Measurements from ENCODE around the gene PHACTR2. TPM values are rescaled to one million over a fixed set of nuclear protein-coding genes. Genes with fewer than 3 reads are reported as not detected.

The PHACTR2 gene
- total RNA-seq, 1 experiment from 2014 or later, result 39.8 TPM

- Histone ChIP-seq H3K4me3 (no peak overlapping the region), H3K79me2 (ENCODE audit: low read depth) (no peaks in the 10 kb centered on the region), H3K4me1 (replicated peaks; ENCODE audit: insufficient read depth) (no peaks in the 10 kb centered on the region), H3F3A (ENCODE audit: insufficient read depth, low read depth) (no peaks in the 10 kb centered on the region), H3K27me3 (ENCODE audit: insufficient read depth, low read depth) (no peaks in the 10 kb centered on the region), H2AFZ (no peak overlapping the region), H3K9me3 (ENCODE audit: insufficient read depth, low read depth) (no peaks in the 10 kb centered on the region), H4K20me1 (ENCODE audit: insufficient read depth) (no peaks in the 10 kb centered on the region), H3K4me2 (no peak overlapping the region), H3K36me3 (ENCODE audit: low read depth) (0 out of 2 replicates have a peak, but pooled peaks cover 2% of the 10 kb centered on the region), H3K27ac (no peak overlapping the region), H3K9me2 (ENCODE audit: insufficient read depth) (no peaks in the 10 kb centered on the region)
- BruUV-seq (replicated peaks), result no TSS peak
- no peak for DNase-seq
- ChIA-PET CTCF (no interaction called here), POLR2A (ENCODE audit: unreplicated experiment) (interaction anchor here (0.7 to 0.8 kb wide), 2 partner anchors 36 to 76 kb away, joined by 4 to 8 read pairs; no protein-coding TSS in a partner anchor)
- intact Hi-C loops (cut with micrococcal nuclease; ENCODE audit: unreplicated experiment), result no loop called here
- TF ChIP-seq EZH2 (IDR thresholded peaks at IDR 0.05; ENCODE audit: low read depth), result no peak
- TF ChIP-seq, protein P1, sequence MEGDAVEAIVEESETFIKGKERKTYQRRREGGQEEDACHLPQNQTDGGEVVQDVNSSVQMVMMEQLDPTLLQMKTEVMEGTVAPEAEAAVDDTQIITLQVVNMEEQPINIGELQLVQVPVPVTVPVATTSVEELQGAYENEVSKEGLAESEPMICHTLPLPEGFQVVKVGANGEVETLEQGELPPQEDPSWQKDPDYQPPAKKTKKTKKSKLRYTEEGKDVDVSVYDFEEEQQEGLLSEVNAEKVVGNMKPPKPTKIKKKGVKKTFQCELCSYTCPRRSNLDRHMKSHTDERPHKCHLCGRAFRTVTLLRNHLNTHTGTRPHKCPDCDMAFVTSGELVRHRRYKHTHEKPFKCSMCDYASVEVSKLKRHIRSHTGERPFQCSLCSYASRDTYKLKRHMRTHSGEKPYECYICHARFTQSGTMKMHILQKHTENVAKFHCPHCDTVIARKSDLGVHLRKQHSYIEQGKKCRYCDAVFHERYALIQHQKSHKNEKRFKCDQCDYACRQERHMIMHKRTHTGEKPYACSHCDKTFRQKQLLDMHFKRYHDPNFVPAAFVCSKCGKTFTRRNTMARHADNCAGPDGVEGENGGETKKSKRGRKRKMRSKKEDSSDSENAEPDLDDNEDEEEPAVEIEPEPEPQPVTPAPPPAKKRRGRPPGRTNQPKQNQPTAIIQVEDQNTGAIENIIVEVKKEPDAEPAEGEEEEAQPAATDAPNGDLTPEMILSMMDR (conservative IDR thresholded peaks at IDR 0.05), result no peak
Observed at GRCh38 chr6:143806282-143807102, 128.7 kb downstream of the PHACTR2 start.

GRCh38 chr6:143807103-143807772 is 129.5 kb downstream of the PHACTR2 start:
- POLR2A ChIA-PET (ENCODE audit: unreplicated experiment), result interaction anchor here (0.7 kb wide), 1 partner anchor 36 kb away, joined by 4 read pairs; no protein-coding TSS in a partner anchor
- no peaks in the 10 kb centered on the region for H3K4me1 ChIP-seq (replicated peaks; ENCODE audit: insufficient read depth)
- no peaks in the 10 kb centered on the region for H3K79me2 ChIP-seq (ENCODE audit: low read depth)
- H3K27ac ChIP-seq, result no peak overlapping the region
- TF ChIP-seq EZH2 (IDR thresholded peaks at IDR 0.05; ENCODE audit: low read depth), result no peak
- TF ChIP-seq, protein P1 (conservative IDR thresholded peaks at IDR 0.05), result no peak
- H4K20me1 ChIP-seq (ENCODE audit: insufficient read depth), result no peaks in the 10 kb centered on the region
- no peak for DNase-seq
- H3K4me2 ChIP-seq, result no peak overlapping the region
- H2AFZ ChIP-seq, result no peak overlapping the region
- H3K9me2 ChIP-seq (ENCODE audit: insufficient read depth), result no peaks in the 10 kb centered on the region
- H3K27me3 ChIP-seq (ENCODE audit: insufficient read depth, low read depth), result no peaks in the 10 kb centered on the region
- CTCF ChIA-PET, result no interaction called here
- H3K9me3 ChIP-seq (ENCODE audit: insufficient read depth, low read depth), result no peaks in the 10 kb centered on the region
- 0 out of 2 replicates have a peak, but pooled peaks cover 2% of the 10 kb centered on the region for H3K36me3 ChIP-seq (ENCODE audit: low read depth)
- H3F3A ChIP-seq (ENCODE audit: insufficient read depth, low read depth), result no peaks in the 10 kb centered on the region
- no TSS peak for BruUV-seq (replicated peaks)
- intact Hi-C loops (cut with micrococcal nuclease; ENCODE audit: unreplicated experiment), result no loop called here
- no peak overlapping the region for H3K4me3 ChIP-seq

DNA sequence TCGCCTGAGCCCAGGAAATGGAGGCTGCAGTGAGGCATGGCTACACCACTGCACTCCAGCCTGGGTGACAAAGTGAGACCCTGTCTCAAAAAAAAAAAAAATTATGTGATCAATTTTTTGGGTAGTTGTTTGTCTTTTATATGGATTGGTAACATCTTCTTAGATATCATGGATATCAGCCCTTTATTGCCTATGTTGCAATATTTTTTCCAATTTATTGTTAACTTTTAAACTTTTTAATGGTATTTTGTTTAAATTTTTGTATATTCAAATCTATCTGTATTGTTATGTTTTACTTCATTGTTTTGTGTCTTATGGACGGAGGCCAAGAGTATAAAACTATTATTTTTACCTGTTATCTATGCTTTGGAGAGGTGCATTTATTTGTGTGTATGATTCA is 133.0 kb downstream of the PHACTR2 start:
- Histone ChIP-seq H3K4me1 (replicated peaks; ENCODE audit: insufficient read depth) (no peaks in the 10 kb centered on the region), H3K79me2 (ENCODE audit: low read depth) (no peaks in the 10 kb centered on the region), H3K9me2 (ENCODE audit: insufficient read depth) (no peaks in the 10 kb centered on the region), H3F3A (ENCODE audit: insufficient read depth, low read depth) (no peaks in the 10 kb centered on the region), H4K20me1 (ENCODE audit: insufficient read depth) (no peaks in the 10 kb centered on the region), H3K27ac (no peak overlapping the region), H3K36me3 (ENCODE audit: low read depth) (0 out of 2 replicates have a peak, but pooled peaks cover 2% of the 10 kb centered on the region), H3K9me3 (ENCODE audit: insufficient read depth, low read depth) (no peaks in the 10 kb centered on the region), H3K27me3 (ENCODE audit: insufficient read depth, low read depth) (no peaks in the 10 kb centered on the region), H2AFZ (no peak overlapping the region), H3K4me2 (no peak overlapping the region), H3K4me3 (no peak overlapping the region)
- no TSS peak for BruUV-seq (replicated peaks)
- POLR2A ChIA-PET (ENCODE audit: unreplicated experiment), result interaction anchor here (0.6 kb wide), 1 partner anchor 22 kb away, joined by 8 read pairs; no protein-coding TSS in a partner anchor
- no peak for DNase-seq
- no peak for TF ChIP-seq EZH2 (IDR thresholded peaks at IDR 0.05; ENCODE audit: low read depth)
- TF ChIP-seq, protein P1 (conservative IDR thresholded peaks at IDR 0.05), result no peak
- intact Hi-C loops (cut with micrococcal nuclease; ENCODE audit: unreplicated experiment), result no loop called here
- CTCF ChIA-PET, result no interaction called here
